ENCODE data around the gene TRPM8.

Gene TRPM8

DNA sequence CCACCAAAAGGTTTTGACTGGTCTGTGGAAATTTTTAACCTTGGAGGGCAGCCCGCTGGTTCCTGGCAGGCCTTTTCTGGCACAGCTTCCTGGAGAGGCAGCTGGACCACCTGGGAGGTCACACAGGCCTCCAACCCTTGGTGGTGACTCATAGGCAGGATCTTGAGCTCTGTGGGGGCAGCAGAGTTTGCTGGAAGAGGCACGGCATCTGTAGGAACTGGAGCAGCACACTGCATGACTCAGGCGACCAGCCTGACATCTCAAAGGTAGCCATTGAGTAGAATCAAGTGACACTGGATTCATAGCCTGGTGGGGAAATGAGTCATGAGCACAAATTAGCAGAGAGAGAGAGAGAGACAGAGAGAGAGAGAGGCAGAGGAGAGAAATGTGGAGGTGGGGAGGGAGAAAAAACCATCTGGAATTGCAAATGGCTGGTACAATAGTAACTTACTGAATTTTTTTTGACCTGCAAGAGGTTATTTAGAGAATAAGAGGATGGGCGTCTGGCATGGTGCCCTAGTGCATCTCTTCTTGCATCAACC, 57.4 kb downstream of the TRPM8 start:
- DNase-seq (ENCODE audit: low read depth, low spot score): no peak

- no peak for DNase-seq (ENCODE audit: low read depth, low spot score)
Measured at GRCh38 chr2:233976087-233976486, 58.9 kb downstream of the TRPM8 start.

DNA sequence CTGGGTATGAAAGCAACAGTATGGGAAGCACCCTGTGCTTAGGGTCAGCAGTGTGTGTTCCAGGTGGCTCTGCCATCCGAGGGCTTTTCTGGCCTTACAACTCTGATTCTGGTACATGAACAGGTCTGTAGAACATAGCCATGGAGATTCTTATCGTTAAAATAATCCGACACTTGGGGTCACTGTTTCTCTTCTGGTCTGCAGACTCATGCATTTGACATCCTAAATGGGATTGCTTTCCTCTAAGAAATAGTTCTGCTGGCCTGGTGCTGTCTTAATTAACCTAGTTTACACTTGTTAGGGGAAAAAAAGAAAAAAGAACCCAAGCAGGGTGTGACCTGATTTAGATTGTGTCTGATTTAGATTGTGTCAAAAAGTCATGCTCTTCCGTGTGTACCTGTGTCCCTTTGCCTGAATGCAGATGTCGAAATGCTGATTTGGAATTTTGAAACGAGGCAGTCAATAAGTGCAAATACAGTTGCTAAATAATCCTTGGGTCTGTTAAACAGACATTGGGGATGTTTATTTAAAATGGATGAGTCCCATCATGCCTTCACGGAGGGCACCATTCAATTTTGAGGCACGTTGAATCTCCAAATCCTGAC, 59.6 kb downstream of the TRPM8 start:
- DNase-seq (ENCODE audit: low read depth, low spot score): no peak

GRCh38 chr2:233977296-233977837, 60.2 kb downstream of the TRPM8 start:
- no peak for DNase-seq (ENCODE audit: low read depth, low spot score)

DNA sequence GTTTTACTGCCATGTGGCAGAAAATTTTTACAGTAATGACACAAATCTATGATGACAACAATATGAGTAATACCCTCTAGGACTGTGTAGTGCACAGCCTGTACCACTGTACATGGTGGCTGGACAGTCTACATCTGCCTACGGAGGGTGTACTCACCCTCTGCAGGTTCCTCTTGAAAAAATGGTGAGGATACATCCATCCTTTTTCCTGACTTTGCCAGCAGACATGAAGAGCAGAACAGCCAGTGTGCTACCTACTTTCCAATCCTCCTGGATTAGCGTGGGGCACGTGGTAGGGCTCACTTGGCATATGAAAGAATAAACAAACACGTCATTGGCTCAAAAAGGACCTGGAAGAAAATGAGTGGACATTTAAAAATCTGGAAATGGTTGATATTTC, 62.6 kb downstream of the TRPM8 start:
- no peak for DNase-seq (ENCODE audit: low read depth, low spot score)

DNA sequence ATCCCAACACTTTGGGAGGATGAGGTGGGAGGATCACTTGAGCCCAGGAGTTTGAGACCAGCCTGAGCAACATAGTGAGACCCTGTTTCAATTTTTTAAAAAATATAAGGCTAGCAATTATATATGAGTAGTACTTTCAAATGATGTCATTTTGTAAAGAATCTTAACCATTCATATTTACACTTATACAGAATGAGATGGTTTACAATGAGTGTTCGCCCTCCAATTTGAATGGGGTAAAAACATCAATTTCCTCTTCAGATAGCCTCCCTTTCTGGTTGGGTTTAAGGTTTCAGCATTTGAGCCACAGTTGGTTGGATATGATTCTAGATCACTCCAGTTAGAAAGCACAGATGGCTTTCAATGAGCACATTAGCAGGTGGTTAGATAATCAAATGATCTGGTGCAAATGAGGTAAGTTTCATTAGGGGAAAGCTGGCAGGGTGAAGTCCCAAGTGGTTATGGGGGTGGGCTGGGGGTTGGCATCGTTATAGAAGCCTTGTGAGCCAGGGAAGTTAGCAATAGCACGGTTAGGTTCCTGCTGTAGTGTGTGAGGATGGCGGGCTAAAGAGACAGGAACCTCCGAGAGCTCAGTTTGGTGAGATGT, 63.9 kb downstream of the TRPM8 start:
- DNase-seq (ENCODE audit: low read depth, low spot score): no peak

GRCh38 chr2:233981574-233982420, 64.6 kb downstream of the TRPM8 start:
- DNase-seq (ENCODE audit: low read depth, low spot score): no peak

- no peak for DNase-seq (ENCODE audit: low read depth, low spot score)
Measured at GRCh38 chr2:233982421-233983121, 65.4 kb downstream of the TRPM8 start.

- no peak for DNase-seq (ENCODE audit: low read depth, low spot score)
Measured at GRCh38 chr2:233983445-233983844, 66.3 kb downstream of the TRPM8 start.

GRCh38 chr2:233988581-233988980, 71.4 kb downstream of the TRPM8 start:
- no peak for DNase-seq (ENCODE audit: low read depth, low spot score)

GRCh38 chr2:233989221-233989858, 72.2 kb downstream of the TRPM8 start:
- no peak for DNase-seq (ENCODE audit: low read depth, low spot score)

DNA sequence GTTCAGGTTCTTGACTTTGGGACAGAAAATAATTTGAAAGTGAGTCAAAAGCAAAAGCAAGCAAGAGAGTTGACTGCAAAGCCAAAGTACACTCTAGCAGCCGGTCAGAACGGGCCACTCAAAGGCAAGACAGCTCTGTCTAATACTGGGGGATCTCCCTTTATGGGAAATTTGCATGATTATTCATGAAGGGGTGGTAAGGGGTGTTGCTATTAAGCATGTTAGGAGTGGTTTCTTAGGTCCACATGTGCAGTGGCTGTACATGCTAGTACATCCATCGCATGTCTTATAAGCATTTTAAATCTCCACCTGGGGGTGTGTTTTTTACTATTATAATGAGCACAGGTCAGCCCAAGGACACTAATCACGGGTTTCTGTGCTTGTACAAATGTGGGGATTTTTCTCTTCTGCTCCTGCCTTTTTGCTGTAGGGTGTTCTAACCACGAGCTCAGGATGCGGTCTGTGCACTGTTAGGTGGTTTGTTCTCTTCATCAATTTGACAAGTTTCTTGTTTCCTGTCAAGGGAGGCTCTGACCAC, 73.2 kb downstream of the TRPM8 start:
- DNase-seq (ENCODE audit: low read depth, low spot score): no peak

- DNase-seq (ENCODE audit: low read depth, low spot score): no peak
Measured at GRCh38 chr2:233991196-233991595, 74.0 kb downstream of the TRPM8 start.

DNA sequence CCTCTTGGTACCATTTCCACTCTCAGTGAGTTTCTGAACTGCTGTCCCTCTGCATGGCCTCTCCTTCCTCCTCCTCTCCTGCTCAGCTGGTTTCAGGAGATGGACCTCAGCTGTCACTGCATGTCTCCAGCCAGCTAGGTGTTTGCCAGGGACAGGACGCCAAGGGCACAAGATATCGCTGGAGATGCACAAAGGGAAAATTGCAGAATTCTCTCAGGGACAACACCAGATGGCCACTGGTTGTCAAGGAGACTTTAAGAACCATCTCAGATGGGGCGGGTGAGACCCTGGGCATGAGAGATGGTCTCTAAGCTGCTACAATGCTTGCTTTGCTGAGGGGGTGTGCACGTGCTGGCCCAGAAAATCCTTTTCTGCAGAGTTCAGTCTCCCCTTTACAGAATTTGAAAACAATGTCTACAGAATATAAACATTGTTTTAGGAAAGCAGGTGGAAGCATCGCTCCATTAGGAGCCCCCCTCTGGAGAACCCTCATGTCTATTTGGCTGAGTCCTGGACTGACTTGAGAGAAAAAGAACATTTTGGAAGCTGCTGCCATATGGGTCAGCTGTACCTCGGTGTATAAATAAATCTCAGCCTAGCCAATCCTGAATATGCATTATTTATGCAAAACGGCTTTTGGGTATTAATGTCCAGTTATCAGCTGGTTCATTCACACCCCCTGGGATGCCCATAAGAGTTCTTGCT, 75.5 kb downstream of the TRPM8 start:
- no peak for DNase-seq (ENCODE audit: low read depth, low spot score)

GRCh38 chr2:233993461-233993860, 76.3 kb downstream of the TRPM8 start:
- DNase-seq (ENCODE audit: low read depth, low spot score): no peak

- DNase-seq (ENCODE audit: low read depth, low spot score): no peak
Measured at GRCh38 chr2:233994151-233994550, 77.0 kb downstream of the TRPM8 start.

- DNase-seq (ENCODE audit: low read depth, low spot score): no peak
Measured at GRCh38 chr2:233996000-233996399, 78.8 kb downstream of the TRPM8 start.

- DNase-seq (ENCODE audit: low read depth, low spot score): no peak
Measured at GRCh38 chr2:233996461-233996860, 79.3 kb downstream of the TRPM8 start.

DNA sequence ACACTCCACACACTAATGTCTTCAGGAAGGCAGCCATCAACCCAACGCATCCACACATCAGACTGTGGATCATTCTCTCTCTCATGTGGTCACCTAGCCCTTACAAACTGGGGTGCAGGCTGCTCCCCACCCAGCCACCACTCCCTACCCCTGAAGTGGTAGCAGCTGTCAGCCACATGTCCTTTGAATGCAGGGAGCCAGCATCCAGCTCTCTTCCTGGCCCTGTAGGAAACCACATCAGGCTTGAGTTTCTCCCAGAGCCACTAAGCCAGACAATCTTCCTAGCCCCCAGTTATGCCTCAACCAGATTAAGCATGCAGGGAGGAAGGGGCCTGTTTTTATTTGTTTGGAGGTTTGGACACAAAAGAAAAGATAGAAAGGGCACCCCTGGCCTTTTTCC, 80.5 kb downstream of the TRPM8 start:
- no peak for DNase-seq (ENCODE audit: low read depth, low spot score)

DNA sequence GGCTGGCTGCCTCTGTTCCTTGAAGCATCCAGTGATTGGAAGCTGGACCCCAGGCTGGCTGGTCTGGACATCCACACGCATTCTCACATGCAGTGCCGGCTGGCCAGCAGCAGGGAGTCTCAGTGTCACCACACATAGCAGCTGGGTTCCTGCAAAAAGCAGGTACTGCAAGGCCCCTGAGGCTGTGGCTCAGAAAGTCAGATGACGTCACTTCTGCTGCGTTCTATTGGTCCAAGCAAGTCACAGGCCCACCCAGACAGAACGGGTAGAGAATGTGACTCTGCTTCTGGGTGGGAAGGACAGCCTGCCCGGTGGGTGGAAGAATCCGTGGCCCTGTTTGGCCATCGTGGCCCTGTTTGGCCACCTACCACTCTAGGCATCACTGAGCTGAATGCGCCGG, 82.0 kb downstream of the TRPM8 start:
- DNase-seq (ENCODE audit: low read depth, low spot score): no peak

All from iPS DF 19.7 (cell line).